Activated naive CD8-positive, alpha-beta T cell treated with anti-CD3 and anti-CD28 coated beads for 36 hours (primary cell): ENCODE data around the gene ZNF24. TPM values are rescaled to one million over a fixed set of nuclear protein-coding genes. Genes with fewer than 3 reads are reported as not detected.

ENCODE experiments used
- DNase-seq: peaks from one replicate; pipeline ENCODE4 v3.0.0; 2021
- H3K27ac Mint-ChIP-seq: one replicate; pipeline ENCODE4 v1.8.0; 2022; ENCODE audit warnings: mild to moderate bottlenecking, moderate library complexity, mixed read lengths
- H3K27me3 Mint-ChIP-seq: one replicate; pipeline ENCODE4 v1.8.0; 2022; ENCODE audit warnings: mild to moderate bottlenecking, mixed read lengths
- H3K36me3 Mint-ChIP-seq: one replicate; pipeline ENCODE4 v1.8.0; 2021; ENCODE audit warnings: mild to moderate bottlenecking, mixed read lengths
- H3K4me1 Mint-ChIP-seq: one replicate; pipeline ENCODE4 v1.8.0; 2021; ENCODE audit warnings: mixed read lengths
- H3K4me3 Mint-ChIP-seq: one replicate; pipeline ENCODE4 v1.8.0; 2022; ENCODE audit warnings: mild to moderate bottlenecking, moderate library complexity, mixed read lengths
- H3K9me3 Mint-ChIP-seq: one replicate; pipeline ENCODE4 v1.8.0; 2022; ENCODE audit warnings: mixed read lengths
- total RNA-seq, 2 experiments: library from RNA; stranded (reverse); gene quantifications; one replicate each; pipeline ENCODE4 v1.2.3, GENCODE V29; 2021

Gene ZNF24
- total RNA-seq, 2 experiments from 2014 or later = 48.8 to 49.2 TPM

- peaks cover 39% of the 10 kb centered on the region for H3K4me1 Mint-ChIP-seq
- no peak overlapping the region for H3K4me3 Mint-ChIP-seq
- no peaks in the 10 kb centered on the region for H3K27me3 Mint-ChIP-seq
Measured at GRCh38 chr18:35334821-35335220, 9.4 kb downstream of the ZNF24 start.

GRCh38 chr18:35334212-35334611 lies 10.0 kb downstream of the ZNF24 start:
- Mint-ChIP-seq H3K36me3 (peaks cover 50% of the 10 kb centered on the region), H3K4me1 (peaks cover 33% of the 10 kb centered on the region), H3K27me3 (no peaks in the 10 kb centered on the region), H3K4me3 (no peak overlapping the region), H3K27ac (no peak overlapping the region), H3K9me3 (peaks cover 2% of the 10 kb centered on the region)
- no peak for DNase-seq

More at GRCh38 chr18:35334821-35335220, 9.4 kb downstream of the ZNF24 start:
- DNase-seq = no peak
- peaks cover 2% of the 10 kb centered on the region for H3K9me3 Mint-ChIP-seq
- peak overlapping the region; percentile 64 for H3K27ac Mint-ChIP-seq
- peaks cover 56% of the 10 kb centered on the region for H3K36me3 Mint-ChIP-seq

- no peak for DNase-seq
- H3K27me3 Mint-ChIP-seq = no peaks in the 10 kb centered on the region
- H3K4me1 Mint-ChIP-seq = peaks cover 14% of the 10 kb centered on the region
- no peak overlapping the region for H3K27ac Mint-ChIP-seq
- peaks cover 4% of the 10 kb centered on the region for H3K9me3 Mint-ChIP-seq
- H3K4me3 Mint-ChIP-seq = no peak overlapping the region
- H3K36me3 Mint-ChIP-seq = peaks cover 38% of the 10 kb centered on the region
Measured at GRCh38 chr18:35331367-35332087, 12.7 kb downstream of the ZNF24 start.

- H3K36me3 Mint-ChIP-seq = peaks cover 19% of the 10 kb centered on the region
- no peaks in the 10 kb centered on the region for H3K4me1 Mint-ChIP-seq
- DNase-seq = no peak
- no peak overlapping the region for H3K27ac Mint-ChIP-seq
- no peaks in the 10 kb centered on the region for H3K27me3 Mint-ChIP-seq
- no peak overlapping the region for H3K4me3 Mint-ChIP-seq
- H3K9me3 Mint-ChIP-seq = peaks cover 4% of the 10 kb centered on the region
Measured at GRCh38 chr18:35328868-35329267, 15.4 kb downstream of the ZNF24 start.

GRCh38 chr18:35326695-35327387 lies 17.4 kb downstream of the ZNF24 start:
- DNase-seq = no peak
- no peaks in the 10 kb centered on the region for H3K27me3 Mint-ChIP-seq
- H3K36me3 Mint-ChIP-seq = peaks cover 4% of the 10 kb centered on the region
- no peak overlapping the region for H3K27ac Mint-ChIP-seq
- no peak overlapping the region for H3K4me3 Mint-ChIP-seq
- H3K4me1 Mint-ChIP-seq = no peaks in the 10 kb centered on the region
- H3K9me3 Mint-ChIP-seq = peaks cover 2% of the 10 kb centered on the region

GRCh38 chr18:35324926-35325655 lies 19.1 kb downstream of the ZNF24 start:
- Mint-ChIP-seq H3K9me3 (peaks cover 2% of the 10 kb centered on the region), H3K4me1 (no peaks in the 10 kb centered on the region), H3K27ac (no peak overlapping the region), H3K36me3 (peaks cover 4% of the 10 kb centered on the region), H3K27me3 (no peaks in the 10 kb centered on the region), H3K4me3 (no peak overlapping the region)
- DNase-seq = no peak

- Mint-ChIP-seq H3K27ac (no peak overlapping the region), H3K27me3 (no peaks in the 10 kb centered on the region), H3K9me3 (no peaks in the 10 kb centered on the region), H3K4me1 (no peaks in the 10 kb centered on the region), H3K36me3 (peaks cover 4% of the 10 kb centered on the region), H3K4me3 (no peak overlapping the region)
- no peak for DNase-seq
Measured at GRCh38 chr18:35322486-35323458, 21.4 kb downstream of the ZNF24 start.

- Mint-ChIP-seq H3K9me3 (peaks cover 60% of the 10 kb centered on the region), H3K4me1 (no peaks in the 10 kb centered on the region), H3K27ac (no peak overlapping the region), H3K4me3 (no peak overlapping the region), H3K36me3 (peaks cover 51% of the 10 kb centered on the region), H3K27me3 (no peaks in the 10 kb centered on the region)
- DNase-seq = no peak
Measured at GRCh38 chr18:35311496-35311895, 32.7 kb downstream of the ZNF24 start.

GRCh38 chr18:35306588-35307250 lies 37.5 kb downstream of the ZNF24 start:
- Mint-ChIP-seq H3K4me3 (no peak overlapping the region), H3K9me3 (peaks cover 64% of the 10 kb centered on the region), H3K27me3 (no peaks in the 10 kb centered on the region), H3K36me3 (peaks cover 94% of the 10 kb centered on the region), H3K27ac (no peak overlapping the region), H3K4me1 (no peaks in the 10 kb centered on the region)
- no peak for DNase-seq

- no peaks in the 10 kb centered on the region for H3K4me1 Mint-ChIP-seq
- DNase-seq = no peak
- H3K27ac Mint-ChIP-seq = no peak overlapping the region
- H3K4me3 Mint-ChIP-seq = no peak overlapping the region
- H3K9me3 Mint-ChIP-seq = peaks cover 56% of the 10 kb centered on the region
- H3K36me3 Mint-ChIP-seq = peaks cover 99% of the 10 kb centered on the region
- H3K27me3 Mint-ChIP-seq = no peaks in the 10 kb centered on the region
Measured at GRCh38 chr18:35303610-35304009, 40.6 kb downstream of the ZNF24 start.

GRCh38 chr18:35296060-35296459 lies 48.2 kb downstream of the ZNF24 start:
- peaks cover 26% of the 10 kb centered on the region for H3K9me3 Mint-ChIP-seq
- no peaks in the 10 kb centered on the region for H3K27me3 Mint-ChIP-seq
- DNase-seq = no peak
- H3K4me1 Mint-ChIP-seq = peaks cover 16% of the 10 kb centered on the region
- H3K27ac Mint-ChIP-seq = no peak overlapping the region
- no peak overlapping the region for H3K4me3 Mint-ChIP-seq
- peaks cover 89% of the 10 kb centered on the region for H3K36me3 Mint-ChIP-seq

- H3K4me1 Mint-ChIP-seq = peaks cover 34% of the 10 kb centered on the region
- H3K36me3 Mint-ChIP-seq = peaks cover 69% of the 10 kb centered on the region
- H3K27me3 Mint-ChIP-seq = peaks cover 4% of the 10 kb centered on the region
- no peak for DNase-seq
- H3K9me3 Mint-ChIP-seq = peaks cover 10% of the 10 kb centered on the region
- peak overlapping the region; percentile 100 for H3K4me3 Mint-ChIP-seq
- peak overlapping the region; percentile 17 for H3K27ac Mint-ChIP-seq
Measured at GRCh38 chr18:35291166-35291565, 53.1 kb downstream of the ZNF24 start.

- Mint-ChIP-seq H3K9me3 (peaks cover 11% of the 10 kb centered on the region), H3K4me1 (peaks cover 34% of the 10 kb centered on the region), H3K27me3 (peaks cover 4% of the 10 kb centered on the region), H3K27ac (peak within 1 kb of the TSS; percentile 98), H3K36me3 (peaks cover 65% of the 10 kb centered on the region), H3K4me3 (peak within 1 kb of the TSS; percentile 100)
- peak; percentile 93 for DNase-seq
Measured at GRCh38 chr18:35290094-35290735, 54.0 kb downstream of the ZNF24 start, which contains the start of gene ZSCAN30. Gene ZSCAN30 (minus strand): TSS chr18:35290229. CDS start chr18:35264352, 25,877 bp downstream.
